Chondrocyte (in vitro differentiated cells): ENCODE data around the gene SLC38A11. TPM values are rescaled to one million over a fixed set of nuclear protein-coding genes. Genes with fewer than 3 reads are reported as not detected.
A peak's percentile ranks its signal among the peaks of the same experiment; 100 is the strongest.

Experiments
- DNase-seq: peaks from one replicate; pipeline ENCODE4 v3.0.0; 2021; ENCODE audit warnings: mixed read lengths, low spot score
- H3K27ac Mint-ChIP-seq: one replicate; pipeline ENCODE4 v1.8.0; 2021; ENCODE audit warnings: mild to moderate bottlenecking, moderate library complexity, mixed read lengths; ENCODE audit not compliant: unreplicated experiment
- H3K27me3 Mint-ChIP-seq: 2 replicates; pipeline ENCODE4 v1.8.0; 2021; ENCODE audit warnings: low read depth, mixed read lengths
- H3K36me3 Mint-ChIP-seq: 2 replicates; pipeline ENCODE4 v1.8.0; 2021; ENCODE audit warnings: low read depth, mixed read lengths
- H3K4me1 Mint-ChIP-seq: 2 replicates; pipeline ENCODE4 v1.8.0; 2021; ENCODE audit warnings: low read depth, mild to moderate bottlenecking, mixed read lengths
- H3K4me3 Mint-ChIP-seq: one replicate; pipeline ENCODE4 v1.8.0; 2021; ENCODE audit warnings: mild to moderate bottlenecking, moderate library complexity, mixed read lengths; ENCODE audit not compliant: unreplicated experiment
- H3K9me3 Mint-ChIP-seq: 2 replicates; pipeline ENCODE4 v1.8.0; 2021; ENCODE audit warnings: low read depth, mixed read lengths
- CTCF ChIP-seq: fragments of 200-600 bp; sonication (generic); IDR thresholded peaks from 2 replicates; pipeline ENCODE4 v1.5.0; 2021; ENCODE audit warnings: antibody characterized with exemption, mild to moderate bottlenecking, moderate library complexity
- total RNA-seq: library from RNA; stranded (reverse); gene quantifications from 3 replicates; pipeline ENCODE4 v1.2.1, GENCODE V29; 2021

SLC38A11 gene
- total RNA-seq, 1 donor from 2014 or later: 0.12 TPM

GRCh38 chr2:164974221-164974620 lies 18.9 kb upstream of the SLC38A11 start:
- Mint-ChIP-seq H3K27ac (no peak overlapping the region), H3K36me3 (peaks cover under 1% of the 10 kb centered on the region), H3K9me3 (no peaks in the 10 kb centered on the region), H3K4me1 (peaks cover 33% of the 10 kb centered on the region), H3K4me3 (no peak overlapping the region), H3K27me3 (no peaks in the 10 kb centered on the region)
- no peak for DNase-seq
- no peak for TF ChIP-seq CTCF

GRCh38 chr2:164972216-164972615 lies 16.9 kb upstream of the SLC38A11 start:
- Mint-ChIP-seq H3K4me3 (no peak overlapping the region), H3K27ac (no peak overlapping the region), H3K9me3 (peaks cover 11% of the 10 kb centered on the region), H3K4me1 (peaks cover 50% of the 10 kb centered on the region), H3K27me3 (no peaks in the 10 kb centered on the region), H3K36me3 (peaks cover 2% of the 10 kb centered on the region)
- no peak for DNase-seq
- TF ChIP-seq CTCF: no peak

- TF ChIP-seq CTCF: no peak
- peaks cover 53% of the 10 kb centered on the region for H3K4me1 Mint-ChIP-seq
- H3K36me3 Mint-ChIP-seq: peaks cover 2% of the 10 kb centered on the region
- DNase-seq: no peak
- no peaks in the 10 kb centered on the region for H3K27me3 Mint-ChIP-seq
- H3K9me3 Mint-ChIP-seq: peaks cover 11% of the 10 kb centered on the region
- no peak overlapping the region for H3K4me3 Mint-ChIP-seq
- peak overlapping the region; percentile 34 for H3K27ac Mint-ChIP-seq
Measured at GRCh38 chr2:164969909-164970690, 14.8 kb upstream of the SLC38A11 start.

GRCh38 chr2:164967781-164968228 lies 12.5 kb upstream of the SLC38A11 start:
- DNase-seq: no peak
- Mint-ChIP-seq H3K36me3 (peaks cover 2% of the 10 kb centered on the region), H3K27me3 (no peaks in the 10 kb centered on the region), H3K4me3 (no peak overlapping the region), H3K9me3 (peaks cover 11% of the 10 kb centered on the region), H3K4me1 (peaks cover 58% of the 10 kb centered on the region), H3K27ac (peak overlapping the region; percentile 72)
- no peak for TF ChIP-seq CTCF

- Mint-ChIP-seq H3K36me3 (peaks cover 2% of the 10 kb centered on the region), H3K4me1 (peaks cover 58% of the 10 kb centered on the region), H3K4me3 (no peak overlapping the region), H3K9me3 (peaks cover 11% of the 10 kb centered on the region), H3K27me3 (no peaks in the 10 kb centered on the region), H3K27ac (peak overlapping the region; percentile 72)
- DNase-seq: no peak
- TF ChIP-seq CTCF: no peak
Measured at GRCh38 chr2:164967361-164967760, 12.0 kb upstream of the SLC38A11 start.
